Measurements from ENCODE around the gene FAM53B. TPM values are rescaled to one million over a fixed set of nuclear protein-coding genes. Genes with fewer than 3 reads are reported as not detected.

FAM53B gene
- total RNA-seq, 1 experiment from 2014 or later, result 13.7 TPM

DNA sequence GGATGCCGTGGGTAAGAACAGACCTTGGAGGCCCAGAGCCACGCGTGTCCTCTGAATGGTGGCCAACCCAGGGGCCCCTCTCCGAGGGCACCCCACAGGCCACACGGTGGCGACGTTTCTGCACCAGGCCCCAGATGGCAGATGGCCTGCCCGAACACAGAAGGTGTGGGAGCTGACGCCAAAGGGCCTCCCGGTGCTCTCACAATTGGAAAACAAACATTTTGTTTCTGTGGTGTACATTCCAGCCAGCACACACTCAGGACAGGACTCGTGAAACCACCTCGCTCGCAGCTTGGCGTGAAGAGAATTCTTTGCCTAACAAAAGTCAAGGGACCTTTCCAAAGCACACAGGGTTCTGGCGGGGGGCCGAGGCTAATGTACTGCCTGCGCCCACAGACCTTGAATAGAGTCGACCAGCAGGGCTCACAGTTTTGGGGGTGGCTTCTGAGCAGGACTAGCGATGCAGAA is 112.1 kb downstream of the FAM53B start:
- Histone ChIP-seq H3K36me3 (ENCODE audit: control insufficient read depth, insufficient read depth, low read length) (no peaks in the 10 kb centered on the region), H3K4me3 (ENCODE audit: low read depth, low read length) (no peak overlapping the region), H3K4me1 (0 out of 2 replicates have a peak, but pooled peaks cover 3% of the 10 kb centered on the region), H3K9me3 (no peaks in the 10 kb centered on the region), H3K27me3 (replicated peaks; ENCODE audit: control insufficient read depth, insufficient read depth, low read length) (no peaks in the 10 kb centered on the region)
- ChIA-PET CTCF (interaction anchor here (0.6 to 1.0 kb wide), 2 partner anchors 109 to 111 kb away, joined by 3 to 4 read pairs; no protein-coding TSS in a partner anchor), POLR2A (no interaction called here)
- Mint-ChIP-seq H3K9me3 (ENCODE audit: unreplicated experiment) (no peaks in the 10 kb centered on the region), H3K4me3 (ENCODE audit: unreplicated experiment) (no peak overlapping the region), H3K4me1 (ENCODE audit: low read depth, unreplicated experiment) (no peaks in the 10 kb centered on the region), H3K27me3 (ENCODE audit: insufficient read depth, unreplicated experiment) (no peaks in the 10 kb centered on the region), H3K27ac (ENCODE audit: unreplicated experiment) (no peak overlapping the region), H3K36me3 (ENCODE audit: insufficient read depth, unreplicated experiment) (no peaks in the 10 kb centered on the region)
- DNase-seq, result no peak
- intact Hi-C loops (cut with micrococcal nuclease; ENCODE audit: unreplicated experiment), result loop anchor here (5.0 kb wide), 1 partner anchor 110 kb away; the partner anchor contains the start of gene FAM53B
- BruUV-seq (replicated peaks), result no TSS peak
- TF ChIP-seq CTCF (IDR thresholded peaks at IDR 0.05; ENCODE audit: insufficient read depth in 1 of 2, low read depth in 1 of 2, low read length in 1 of 2, severe bottlenecking in 1 of 2, unreplicated experiment in 1 of 2), result no peak

DNA sequence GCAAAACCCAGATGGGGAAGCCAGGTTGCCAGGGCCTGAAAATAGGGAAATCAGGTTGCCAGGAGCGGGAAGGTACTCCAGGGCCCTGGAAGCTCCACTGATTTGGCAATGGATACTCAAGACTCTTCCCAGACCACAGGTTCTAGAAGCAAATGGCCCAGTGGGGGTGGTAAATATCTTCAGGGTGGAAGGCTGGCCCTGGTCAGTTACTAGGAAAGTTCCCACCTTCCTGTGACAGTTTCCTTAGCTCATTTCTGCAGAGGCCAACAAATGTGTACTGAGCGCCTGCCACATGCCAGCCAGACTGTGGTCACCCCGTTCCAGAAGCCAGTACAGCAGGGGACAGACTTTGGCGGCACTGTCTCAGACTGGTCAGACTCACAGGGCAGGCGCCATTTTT is 113.6 kb downstream of the FAM53B start:
- Mint-ChIP-seq H3K27me3 (ENCODE audit: insufficient read depth, unreplicated experiment) (no peaks in the 10 kb centered on the region), H3K4me1 (ENCODE audit: low read depth, unreplicated experiment) (no peaks in the 10 kb centered on the region), H3K4me3 (ENCODE audit: unreplicated experiment) (no peak overlapping the region), H3K27ac (ENCODE audit: unreplicated experiment) (no peak overlapping the region), H3K36me3 (ENCODE audit: insufficient read depth, unreplicated experiment) (no peaks in the 10 kb centered on the region), H3K9me3 (ENCODE audit: unreplicated experiment) (no peaks in the 10 kb centered on the region)
- Histone ChIP-seq H3K4me3 (ENCODE audit: low read depth, low read length) (no peak overlapping the region), H3K9me3 (no peaks in the 10 kb centered on the region), H3K36me3 (ENCODE audit: control insufficient read depth, insufficient read depth, low read length) (no peaks in the 10 kb centered on the region), H3K27me3 (replicated peaks; ENCODE audit: control insufficient read depth, insufficient read depth, low read length) (no peaks in the 10 kb centered on the region), H3K4me1 (0 out of 2 replicates have a peak, but pooled peaks cover 4% of the 10 kb centered on the region)
- BruUV-seq (replicated peaks), result no TSS peak
- TF ChIP-seq CTCF (IDR thresholded peaks at IDR 0.05; ENCODE audit: insufficient read depth in 1 of 2, low read depth in 1 of 2, low read length in 1 of 2, severe bottlenecking in 1 of 2, unreplicated experiment in 1 of 2), result no peak
- CTCF ChIA-PET, result no interaction called here
- POLR2A ChIA-PET, result no interaction called here
- DNase-seq, result no peak
- intact Hi-C loops (cut with micrococcal nuclease; ENCODE audit: unreplicated experiment), result loop anchor here (5.0 kb wide), 1 partner anchor 112 kb away; the partner anchor contains the start of gene FAM53B

GRCh38 chr10:124629842-124630241 is 114.3 kb downstream of the FAM53B start:
- ChIA-PET POLR2A (no interaction called here), CTCF (interaction anchor here (0.6 kb wide), 1 partner anchor 40 kb away, joined by 4 read pairs; no protein-coding TSS in a partner anchor)
- no peak overlapping the region for H3K4me3 ChIP-seq (ENCODE audit: low read depth, low read length)
- intact Hi-C loops (cut with micrococcal nuclease; ENCODE audit: unreplicated experiment), result loop anchor here (5.0 kb wide), 1 partner anchor 112 kb away; the partner anchor contains the start of gene FAM53B
- no peaks in the 10 kb centered on the region for H3K9me3 Mint-ChIP-seq (ENCODE audit: unreplicated experiment)
- no peak for DNase-seq
- H3K36me3 ChIP-seq (ENCODE audit: control insufficient read depth, insufficient read depth, low read length), result no peaks in the 10 kb centered on the region
- BruUV-seq (replicated peaks), result no TSS peak
- 0 out of 2 replicates have a peak, but pooled peaks cover 4% of the 10 kb centered on the region for H3K4me1 ChIP-seq
- H3K36me3 Mint-ChIP-seq (ENCODE audit: insufficient read depth, unreplicated experiment), result no peaks in the 10 kb centered on the region
- TF ChIP-seq CTCF (IDR thresholded peaks at IDR 0.05; ENCODE audit: insufficient read depth in 1 of 2, low read depth in 1 of 2, low read length in 1 of 2, severe bottlenecking in 1 of 2, unreplicated experiment in 1 of 2), result no peak
- H3K4me3 Mint-ChIP-seq (ENCODE audit: unreplicated experiment), result no peak overlapping the region
- no peaks in the 10 kb centered on the region for H3K9me3 ChIP-seq
- no peaks in the 10 kb centered on the region for H3K27me3 ChIP-seq (replicated peaks; ENCODE audit: control insufficient read depth, insufficient read depth, low read length)
- H3K27me3 Mint-ChIP-seq (ENCODE audit: insufficient read depth, unreplicated experiment), result no peaks in the 10 kb centered on the region
- no peaks in the 10 kb centered on the region for H3K4me1 Mint-ChIP-seq (ENCODE audit: low read depth, unreplicated experiment)
- no peak overlapping the region for H3K27ac Mint-ChIP-seq (ENCODE audit: unreplicated experiment)
